GM12872 (cell line): Measurements from ENCODE around the gene FCHO1.

Source experiments
- CTCF ChIP-seq: IDR thresholded peaks from 3 replicates; pipeline ENCODE4 v1.5.1; 2011; ENCODE audit warnings: low read depth, mild to moderate bottlenecking, low read length, moderate library complexity; ENCODE audit not compliant: insufficient read depth

Gene FCHO1

GRCh38 chr19:17757125-17757524 lies 5.8 kb downstream of the FCHO1 start:
- no peak for TF ChIP-seq CTCF

GRCh38 chr19:17758515-17758914 lies 7.2 kb downstream of the FCHO1 start:
- TF ChIP-seq CTCF, result no peak

- no peak for TF ChIP-seq CTCF
Measured at GRCh38 chr19:17761148-17761547, 9.9 kb downstream of the FCHO1 start.

DNA sequence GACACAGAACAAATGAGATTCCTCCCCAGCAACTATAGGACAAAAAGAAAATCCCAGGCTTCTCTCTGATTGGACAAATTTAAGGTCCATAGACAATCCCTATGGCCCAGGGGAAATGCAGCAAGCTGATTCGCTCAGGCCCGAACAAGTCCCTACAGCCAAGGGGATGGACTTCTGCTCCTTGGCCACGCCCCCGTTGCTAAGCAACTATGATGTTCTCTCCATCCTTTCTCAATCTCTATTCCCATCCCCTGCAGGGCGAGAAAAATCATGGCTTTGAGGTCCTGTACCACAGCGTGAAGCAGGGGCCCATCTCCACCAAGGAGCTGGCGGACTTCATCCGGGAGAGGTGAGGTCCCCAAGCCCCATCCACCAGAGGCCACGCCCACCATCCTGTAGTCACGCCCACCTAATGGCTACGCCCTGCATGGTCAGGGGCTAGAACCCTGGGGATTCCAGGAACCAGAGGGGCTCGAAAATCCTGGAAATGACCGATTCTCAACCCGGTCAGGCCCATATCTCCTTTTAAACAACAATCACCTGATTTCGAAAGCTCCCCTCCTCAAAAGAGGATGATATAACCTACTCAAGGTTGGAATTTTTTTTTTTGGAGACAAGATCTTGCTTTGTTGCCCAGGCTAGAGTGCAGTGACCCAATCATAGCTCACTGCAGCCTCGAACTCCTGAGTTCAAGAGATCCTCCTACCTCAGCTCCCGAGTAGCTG lies 11.4 kb downstream of the FCHO1 start:
- no peak for TF ChIP-seq CTCF

- TF ChIP-seq CTCF, result no peak
Measured at GRCh38 chr19:17764348-17764747, 13.1 kb downstream of the FCHO1 start.

DNA sequence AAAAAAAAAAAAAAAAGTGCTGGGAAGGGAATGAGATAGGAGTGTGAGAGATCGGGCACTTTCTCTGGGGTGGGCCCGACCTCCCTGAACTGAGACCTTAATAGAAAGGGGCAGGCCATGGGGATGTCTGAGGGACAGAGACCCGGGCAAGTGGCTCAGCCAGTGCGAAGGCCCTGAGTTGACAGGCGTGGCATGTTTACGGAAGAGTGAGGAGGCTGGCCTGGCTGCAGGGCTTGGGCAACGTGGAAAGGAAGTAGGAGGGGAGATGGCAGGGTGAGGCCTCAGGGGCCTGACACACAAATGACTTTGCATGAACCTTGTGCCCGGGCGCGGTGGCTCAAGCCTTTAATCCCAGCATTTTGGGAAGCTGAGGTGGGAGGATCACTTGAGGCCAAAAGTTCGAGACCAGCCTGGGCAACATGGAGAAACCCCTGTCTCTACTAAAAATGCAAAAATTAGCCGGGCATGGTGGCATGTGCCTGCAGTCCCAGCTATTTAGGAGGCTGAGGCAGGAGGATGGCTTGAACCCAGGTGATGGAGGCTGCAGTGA lies 13.9 kb downstream of the FCHO1 start:
- no peak for TF ChIP-seq CTCF

GRCh38 chr19:17766543-17767131 lies 15.4 kb downstream of the FCHO1 start:
- TF ChIP-seq CTCF, result peak; percentile 91
